ENCODE measurements around the gene MYL5. TPM values are rescaled to one million over a fixed set of nuclear protein-coding genes. Genes with fewer than 3 reads are reported as not detected.

Gene MYL5
- total and polyA plus RNA-seq, 10 of the 15 experiments (the other 5 are each of a cell fraction or from before 2014, with no cell fraction given) = 1.2 to 13.8 (median 7.1) TPM

DNA sequence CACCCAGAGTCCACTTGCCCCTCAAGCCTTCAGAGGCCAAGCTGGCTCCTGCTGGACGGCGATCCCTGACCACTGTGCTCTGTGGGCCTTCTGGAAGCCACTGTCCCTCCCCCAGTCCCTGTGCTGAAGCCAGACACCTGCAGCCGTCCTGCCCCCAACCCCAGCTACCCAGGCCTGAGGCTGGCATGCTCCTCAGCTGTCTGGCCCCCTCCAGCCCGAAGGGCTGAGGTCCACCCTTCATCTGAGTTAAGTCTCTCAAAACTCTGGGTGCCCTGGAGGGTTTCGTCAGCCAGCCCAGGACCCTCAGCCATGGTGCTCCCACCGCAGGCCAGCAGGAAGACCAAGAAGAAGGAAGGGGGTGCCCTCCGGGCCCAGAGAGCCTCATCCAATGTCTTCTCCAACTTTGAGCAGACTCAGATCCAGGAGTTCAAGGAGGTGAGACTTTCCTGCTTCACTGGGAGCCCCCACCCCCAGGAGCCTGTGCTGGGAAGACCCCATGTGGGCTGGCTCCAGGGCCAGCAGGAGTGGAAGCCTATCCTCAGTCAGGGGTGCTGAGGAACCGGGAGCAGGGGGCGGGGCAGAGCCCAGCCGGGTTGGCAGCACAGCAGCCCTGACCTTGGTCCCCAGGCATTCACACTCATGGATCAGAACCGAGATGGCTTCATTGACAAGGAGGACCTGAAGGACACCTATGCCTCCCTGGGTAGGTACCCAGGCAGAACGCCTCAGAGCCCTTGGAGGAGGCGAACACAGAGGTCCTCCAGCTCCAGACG is 4.2 kb downstream of the MYL5 start:
- in situ Hi-C loops (cut with MboI) = no loop called here
- Histone ChIP-seq H3K4me3 (no peak overlapping the region), H3K36me3 (ENCODE audit: control insufficient read depth in 2 of 2, insufficient read depth in 2 of 2, low read length in 1 of 2) (no peaks in the 10 kb centered on the region), H3K4me1 (ENCODE audit: control insufficient read depth, insufficient read depth, low read length) (peaks cover 38% of the 10 kb centered on the region), H4K20me1 (ENCODE audit: control insufficient read depth, insufficient read depth) (no peaks in the 10 kb centered on the region), H2AFZ (ENCODE audit: control insufficient read depth, low read depth, low read length) (no peak overlapping the region), H3K9me3 (replicated peaks; ENCODE audit: control insufficient read depth, insufficient read depth, low read length) (no peaks in the 10 kb centered on the region), H3K79me2 (ENCODE audit: control insufficient read depth, insufficient read depth, low read length) (peaks cover 18% of the 10 kb centered on the region), H3K4me2 (ENCODE audit: control insufficient read depth, insufficient read depth) (no peak overlapping the region), H3K9ac (ENCODE audit: control insufficient read depth, insufficient read depth, low read length) (no peak overlapping the region), H3K27me3 (replicated peaks in 1 of 2; ENCODE audit: control insufficient read depth in 2 of 2, insufficient read depth in 2 of 2, low read length in 1 of 2) (no peaks in the 10 kb centered on the region), H3K27ac (ENCODE audit: control insufficient read depth, insufficient read depth) (no peak overlapping the region)
- ChIA-PET RAD21 (ENCODE audit: unreplicated experiment) (no interaction called here), POLR2A (no interaction called here), CTCF (interaction anchor here (0.8 to 2.1 kb wide), 5 partner anchors 14 to 308 kb away, joined by 3 to 5 read pairs (median 3); partner anchors contain the start of gene IDUA), SMC1A (ENCODE audit: uncharacterized antibody, unreplicated experiment) (interaction anchor here (1.4 kb wide), 1 partner anchor 72 kb away, joined by 3 read pairs; no protein-coding TSS in a partner anchor)
- ATAC-seq (no peak), FAIRE-seq (no peak), DNase-seq (ENCODE audit: low read depth, low spot score) (no peak)
- BruUV-seq (replicated peaks) = no TSS peak
- intact Hi-C loops (cut with micrococcal nuclease; ENCODE audit: unreplicated experiment) = loop anchor here (10.0 kb wide), 3 partner anchors 204 to 434 kb away; partner anchors contain the start of genes GAK and TMEM175
- TF ChIP-seq CHD2 (IDR thresholded peaks at IDR 0.05; ENCODE audit: borderline replicate concordance, low read depth, low read length) (no peak), FOS (IDR thresholded peaks at IDR 0.05; ENCODE audit: borderline replicate concordance, extremely low read depth, insufficient read length) (no peak), CHD4 (IDR thresholded peaks at IDR 0.05) (no peak), RAD21 (IDR thresholded peaks at IDR 0.05; ENCODE audit: insufficient read depth, low read depth, low read length) (no peak), CBX5 (IDR thresholded peaks at IDR 0.05; ENCODE audit: low read depth) (no peak), CREB1 (IDR thresholded peaks at IDR 0.05; ENCODE audit: low read depth) (no peak)
- TF ChIP-seq, protein P1, sequence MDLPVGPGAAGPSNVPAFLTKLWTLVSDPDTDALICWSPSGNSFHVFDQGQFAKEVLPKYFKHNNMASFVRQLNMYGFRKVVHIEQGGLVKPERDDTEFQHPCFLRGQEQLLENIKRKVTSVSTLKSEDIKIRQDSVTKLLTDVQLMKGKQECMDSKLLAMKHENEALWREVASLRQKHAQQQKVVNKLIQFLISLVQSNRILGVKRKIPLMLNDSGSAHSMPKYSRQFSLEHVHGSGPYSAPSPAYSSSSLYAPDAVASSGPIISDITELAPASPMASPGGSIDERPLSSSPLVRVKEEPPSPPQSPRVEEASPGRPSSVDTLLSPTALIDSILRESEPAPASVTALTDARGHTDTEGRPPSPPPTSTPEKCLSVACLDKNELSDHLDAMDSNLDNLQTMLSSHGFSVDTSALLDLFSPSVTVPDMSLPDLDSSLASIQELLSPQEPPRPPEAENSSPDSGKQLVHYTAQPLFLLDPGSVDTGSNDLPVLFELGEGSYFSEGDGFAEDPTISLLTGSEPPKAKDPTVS (IDR thresholded peaks at IDR 0.05; ENCODE audit: low read depth, low read length) = no peak
- TF ChIP-seq, protein P2, sequence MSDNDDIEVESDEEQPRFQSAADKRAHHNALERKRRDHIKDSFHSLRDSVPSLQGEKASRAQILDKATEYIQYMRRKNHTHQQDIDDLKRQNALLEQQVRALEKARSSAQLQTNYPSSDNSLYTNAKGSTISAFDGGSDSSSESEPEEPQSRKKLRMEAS (IDR thresholded peaks at IDR 0.05; ENCODE audit: low read depth, low read length) = no peak
- TF ChIP-seq, protein P3, sequence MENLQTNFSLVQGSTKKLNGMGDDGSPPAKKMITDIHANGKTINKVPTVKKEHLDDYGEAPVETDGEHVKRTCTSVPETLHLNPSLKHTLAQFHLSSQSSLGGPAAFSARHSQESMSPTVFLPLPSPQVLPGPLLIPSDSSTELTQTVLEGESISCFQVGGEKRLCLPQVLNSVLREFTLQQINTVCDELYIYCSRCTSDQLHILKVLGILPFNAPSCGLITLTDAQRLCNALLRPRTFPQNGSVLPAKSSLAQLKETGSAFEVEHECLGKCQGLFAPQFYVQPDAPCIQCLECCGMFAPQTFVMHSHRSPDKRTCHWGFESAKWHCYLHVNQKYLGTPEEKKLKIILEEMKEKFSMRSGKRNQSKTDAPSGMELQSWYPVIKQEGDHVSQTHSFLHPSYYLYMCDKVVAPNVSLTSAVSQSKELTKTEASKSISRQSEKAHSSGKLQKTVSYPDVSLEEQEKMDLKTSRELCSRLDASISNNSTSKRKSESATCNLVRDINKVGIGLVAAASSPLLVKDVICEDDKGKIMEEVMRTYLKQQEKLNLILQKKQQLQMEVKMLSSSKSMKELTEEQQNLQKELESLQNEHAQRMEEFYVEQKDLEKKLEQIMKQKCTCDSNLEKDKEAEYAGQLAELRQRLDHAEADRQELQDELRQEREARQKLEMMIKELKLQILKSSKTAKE (IDR thresholded peaks at IDR 0.05; ENCODE audit: low read depth, poor library complexity, severe bottlenecking) = no peak
- TF ChIP-seq, protein P4, sequence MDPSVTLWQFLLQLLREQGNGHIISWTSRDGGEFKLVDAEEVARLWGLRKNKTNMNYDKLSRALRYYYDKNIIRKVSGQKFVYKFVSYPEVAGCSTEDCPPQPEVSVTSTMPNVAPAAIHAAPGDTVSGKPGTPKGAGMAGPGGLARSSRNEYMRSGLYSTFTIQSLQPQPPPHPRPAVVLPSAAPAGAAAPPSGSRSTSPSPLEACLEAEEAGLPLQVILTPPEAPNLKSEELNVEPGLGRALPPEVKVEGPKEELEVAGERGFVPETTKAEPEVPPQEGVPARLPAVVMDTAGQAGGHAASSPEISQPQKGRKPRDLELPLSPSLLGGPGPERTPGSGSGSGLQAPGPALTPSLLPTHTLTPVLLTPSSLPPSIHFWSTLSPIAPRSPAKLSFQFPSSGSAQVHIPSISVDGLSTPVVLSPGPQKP (IDR thresholded peaks at IDR 0.05; ENCODE audit: low read depth, low read length) = no peak
- WGBS (ENCODE audit: insufficient coverage, insufficient replicate concordance, low lambda C conversion rate, missing lambda C conversion rate) = 80% methylated on average over 12 of the region's 14 CpGs

Data from GM12878 (cell line).